ENCODE data around the gene ZNF385B. TPM values are rescaled to one million over a fixed set of nuclear protein-coding genes. Genes with fewer than 3 reads are reported as not detected.

Gene ZNF385B
- total and polyA plus RNA-seq, 7 donors, result 0.35 to 5.6 (median 3.0) TPM; not detected in 1

- Histone ChIP-seq H3K36me3 (no peaks in the 10 kb centered on the region), H3K27me3 (no peaks in the 10 kb centered on the region), H3K4me3 (no peak overlapping the region), H3K27ac (no peak overlapping the region), H3K9me3 (no peaks in the 10 kb centered on the region), H3K4me1 (no peaks in the 10 kb centered on the region)
- TF ChIP-seq EP300 (IDR thresholded peaks at IDR 0.05) (no peak), POLR2AphosphoS5 (IDR thresholded peaks at IDR 0.05) (no peak), POLR2A (IDR thresholded peaks at IDR 0.05) (no peak), CTCF (IDR thresholded peaks at IDR 0.05) (no peak)
- 87 to 88% methylated on average over 4 of the region's 4 CpGs for WGBS, 2 donors
- no peak for DNase-seq
- intact Hi-C loops (cut with DNase I), result no loop called here
Measured at GRCh38 chr2:179550849-179551248, 310.6 kb downstream of the ZNF385B start.

- no peak overlapping the region for H3K27ac ChIP-seq
- no peaks in the 10 kb centered on the region for H3K36me3 ChIP-seq
- no peak for DNase-seq
- H3K27me3 ChIP-seq, result no peaks in the 10 kb centered on the region
- intact Hi-C loops (cut with DNase I), result no loop called here
- TF ChIP-seq POLR2AphosphoS5 (IDR thresholded peaks at IDR 0.05), result no peak
- WGBS, 2 donors, result 78 to 95% methylated on average over 1 of the region's 1 CpG
- no peaks in the 10 kb centered on the region for H3K9me3 ChIP-seq
- no peaks in the 10 kb centered on the region for H3K4me1 ChIP-seq
- no peak overlapping the region for H3K4me3 ChIP-seq
Measured at GRCh38 chr2:179550214-179550613, 311.2 kb downstream of the ZNF385B start.

- TF ChIP-seq EP300 (IDR thresholded peaks at IDR 0.05) (no peak), POLR2A (IDR thresholded peaks at IDR 0.05) (no peak), POLR2AphosphoS5 (IDR thresholded peaks at IDR 0.05) (no peak), CTCF (IDR thresholded peaks at IDR 0.05) (no peak)
- Histone ChIP-seq H3K9me3 (no peaks in the 10 kb centered on the region), H3K27ac (no peak overlapping the region), H3K27me3 (no peaks in the 10 kb centered on the region), H3K36me3 (no peaks in the 10 kb centered on the region), H3K4me1 (no peaks in the 10 kb centered on the region), H3K4me3 (no peak overlapping the region)
- no peak for DNase-seq
- intact Hi-C loops (cut with DNase I), result no loop called here
- 95 to 96% methylated on average over 2 of the region's 2 CpGs for WGBS, 2 donors
Measured at GRCh38 chr2:179546656-179547055, 314.8 kb downstream of the ZNF385B start.

GRCh38 chr2:179545024-179545423 is 316.4 kb downstream of the ZNF385B start:
- Histone ChIP-seq H3K36me3 (no peaks in the 10 kb centered on the region), H3K27me3 (no peaks in the 10 kb centered on the region), H3K9me3 (no peaks in the 10 kb centered on the region), H3K4me1 (no peaks in the 10 kb centered on the region), H3K4me3 (no peak overlapping the region), H3K27ac (no peak overlapping the region)
- TF ChIP-seq POLR2AphosphoS5 (IDR thresholded peaks at IDR 0.05) (no peak), POLR2A (IDR thresholded peaks at IDR 0.05) (no peak), EP300 (IDR thresholded peaks at IDR 0.05) (no peak), CTCF (IDR thresholded peaks at IDR 0.05) (no peak)
- 76 to 92% methylated on average over 2 of the region's 2 CpGs for WGBS, 2 donors
- intact Hi-C loops (cut with DNase I), result no loop called here
- DNase-seq, result no peak

- Histone ChIP-seq H3K4me3 (no peak overlapping the region), H3K4me1 (no peaks in the 10 kb centered on the region), H3K9me3 (peaks cover 0 to 8% (median 2%) of the 10 kb centered on the region in 4 donors), H3K27me3 (no peaks in the 10 kb centered on the region), H3K36me3 (no peaks in the 10 kb centered on the region), H3K27ac (no peak overlapping the region)
- WGBS, 2 donors, result 23 to 65% methylated on average over 3 of the region's 3 CpGs
- TF ChIP-seq POLR2AphosphoS5 (IDR thresholded peaks at IDR 0.05) (no peak), CTCF (IDR thresholded peaks at IDR 0.05) (no peak), EP300 (IDR thresholded peaks at IDR 0.05) (no peak)
- intact Hi-C loops (cut with DNase I), result no loop called here
- no peak for DNase-seq
Measured at GRCh38 chr2:179543361-179543901, 318.0 kb downstream of the ZNF385B start.
